Fibroblast of skin of scalp (primary cell): ENCODE results near the gene IGSF9.

Source experiments
- DNase-seq: peaks from one replicate; pipeline ENCODE4 v3.0.0-alpha.2; 2013

IGSF9 gene

DNA sequence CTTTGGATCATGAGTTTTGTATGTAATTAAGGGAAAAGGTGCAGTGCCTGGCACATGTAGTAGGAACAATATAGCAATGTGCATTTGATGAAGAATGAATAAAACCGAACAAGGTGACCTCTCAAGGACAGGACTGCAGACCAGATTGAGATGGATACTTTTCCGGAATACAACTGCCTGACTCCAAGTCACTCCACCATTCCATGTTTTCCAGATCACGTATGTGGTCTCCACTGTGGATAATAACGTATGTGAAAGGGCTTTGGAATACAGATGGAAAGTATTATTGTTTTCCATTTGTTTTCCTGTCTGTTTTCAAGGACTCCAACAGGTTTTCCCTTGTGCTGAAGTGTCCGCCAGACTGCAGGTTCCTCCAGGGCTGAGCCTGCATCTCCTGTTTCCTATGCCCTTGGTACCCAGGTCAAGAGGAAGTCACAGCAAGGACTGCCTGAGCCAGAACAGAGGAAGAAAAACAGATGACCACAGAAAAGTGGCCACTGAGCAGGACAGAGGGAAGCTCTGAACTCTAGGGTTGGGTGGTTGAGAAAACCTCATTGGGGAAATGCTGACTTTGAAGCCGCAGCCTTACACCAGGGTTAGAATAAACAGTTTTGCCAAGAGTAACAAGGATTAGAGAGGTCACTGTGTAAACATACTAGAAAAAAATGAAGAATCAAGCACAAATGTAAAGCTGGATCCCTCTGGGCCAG, 49.4 kb downstream of the IGSF9 start:
- no peak for DNase-seq

GRCh38 chr1:159895286-159895685, 50.1 kb downstream of the IGSF9 start:
- no peak for DNase-seq

DNA sequence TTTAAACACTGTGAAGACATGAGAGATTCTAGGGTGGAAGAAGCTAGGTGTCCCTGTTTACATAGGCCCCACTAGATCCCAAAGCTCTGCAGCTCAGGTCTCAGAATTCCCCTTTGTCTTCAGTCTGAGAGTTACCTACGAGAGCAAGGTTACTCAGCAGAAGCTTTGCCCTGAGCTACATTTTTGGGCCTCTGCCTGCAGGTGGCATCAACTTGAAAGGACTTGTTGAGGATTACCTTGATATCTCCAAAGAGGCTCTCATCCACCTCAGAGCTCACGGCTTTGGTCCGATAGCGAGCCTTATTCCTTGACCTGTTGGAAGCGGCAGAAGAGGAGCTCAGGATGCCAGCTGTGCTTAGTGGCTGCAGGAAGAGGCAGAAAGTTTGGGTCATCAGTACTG, 52.5 kb downstream of the IGSF9 start:
- DNase-seq: no peak

DNA sequence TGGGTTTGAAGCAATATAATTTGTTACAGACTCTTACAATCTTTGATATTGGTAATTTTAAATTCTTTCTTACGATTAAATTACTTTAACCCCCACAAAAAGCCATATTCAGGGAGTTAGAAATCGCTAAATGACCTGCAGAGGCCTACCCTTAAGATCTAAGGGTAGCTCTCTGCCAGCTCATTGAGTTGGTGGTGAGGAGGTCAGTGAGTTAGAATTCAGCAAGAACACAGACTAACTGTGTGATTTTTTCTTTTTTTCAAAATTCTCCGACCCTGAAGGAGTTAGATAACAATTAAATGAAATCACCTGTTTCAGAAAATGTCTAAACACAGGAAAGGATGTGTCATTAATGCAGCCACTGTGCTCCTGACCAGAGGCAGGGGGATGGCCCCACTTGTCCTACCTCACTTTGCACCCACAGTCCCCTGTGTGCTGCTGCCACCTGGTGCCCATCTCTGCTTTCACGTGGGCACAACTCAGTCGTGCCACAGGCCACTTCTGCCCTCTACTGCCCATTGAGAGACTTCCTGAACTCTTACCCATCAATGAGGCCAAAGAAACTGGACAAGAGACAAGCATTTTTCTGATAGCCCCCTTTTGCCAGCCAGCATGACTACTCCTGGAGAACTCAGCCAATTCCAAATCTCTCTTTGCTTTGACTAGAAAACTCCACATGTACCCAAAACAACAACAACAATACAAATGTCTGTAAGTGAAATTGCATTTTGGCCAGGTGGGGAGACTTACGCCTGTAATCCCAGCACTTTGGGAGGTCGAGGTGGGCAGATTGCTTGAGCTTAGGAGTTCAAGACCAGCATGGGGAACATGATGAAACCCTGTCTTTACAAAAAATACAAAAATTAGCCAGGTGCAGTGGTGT, 53.9 kb downstream of the IGSF9 start:
- DNase-seq: peak; percentile 89

- DNase-seq: no peak
Measured at GRCh38 chr1:159890390-159890789, 55.0 kb downstream of the IGSF9 start.

GRCh38 chr1:159889821-159890252, 55.6 kb downstream of the IGSF9 start:
- peak; percentile 92 for DNase-seq

DNA sequence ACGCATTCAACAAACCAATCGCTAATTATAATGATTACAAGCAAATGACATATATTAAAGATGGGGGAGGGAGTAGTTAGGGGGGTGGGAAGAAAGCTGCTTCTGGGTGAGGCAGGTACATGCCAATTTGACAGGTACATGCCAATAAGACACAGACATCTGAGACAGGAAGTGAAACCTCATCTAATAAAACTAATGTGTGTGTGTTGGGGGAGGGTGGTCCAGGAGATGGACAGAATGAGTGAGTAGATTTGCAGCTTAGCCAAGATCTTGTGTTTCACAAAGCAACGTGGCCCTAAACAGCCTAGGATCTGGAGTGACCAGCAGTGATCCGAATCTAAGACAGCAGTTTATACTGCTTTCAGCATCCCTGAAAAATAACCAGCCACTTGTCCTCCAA, 56.2 kb downstream of the IGSF9 start:
- DNase-seq: no peak

GRCh38 chr1:159884296-159884695, 61.1 kb downstream of the IGSF9 start:
- no peak for DNase-seq

GRCh38 chr1:159883134-159883533, 62.3 kb downstream of the IGSF9 start:
- DNase-seq: no peak

- no peak for DNase-seq
Measured at GRCh38 chr1:159882527-159882862, 62.9 kb downstream of the IGSF9 start.

DNA sequence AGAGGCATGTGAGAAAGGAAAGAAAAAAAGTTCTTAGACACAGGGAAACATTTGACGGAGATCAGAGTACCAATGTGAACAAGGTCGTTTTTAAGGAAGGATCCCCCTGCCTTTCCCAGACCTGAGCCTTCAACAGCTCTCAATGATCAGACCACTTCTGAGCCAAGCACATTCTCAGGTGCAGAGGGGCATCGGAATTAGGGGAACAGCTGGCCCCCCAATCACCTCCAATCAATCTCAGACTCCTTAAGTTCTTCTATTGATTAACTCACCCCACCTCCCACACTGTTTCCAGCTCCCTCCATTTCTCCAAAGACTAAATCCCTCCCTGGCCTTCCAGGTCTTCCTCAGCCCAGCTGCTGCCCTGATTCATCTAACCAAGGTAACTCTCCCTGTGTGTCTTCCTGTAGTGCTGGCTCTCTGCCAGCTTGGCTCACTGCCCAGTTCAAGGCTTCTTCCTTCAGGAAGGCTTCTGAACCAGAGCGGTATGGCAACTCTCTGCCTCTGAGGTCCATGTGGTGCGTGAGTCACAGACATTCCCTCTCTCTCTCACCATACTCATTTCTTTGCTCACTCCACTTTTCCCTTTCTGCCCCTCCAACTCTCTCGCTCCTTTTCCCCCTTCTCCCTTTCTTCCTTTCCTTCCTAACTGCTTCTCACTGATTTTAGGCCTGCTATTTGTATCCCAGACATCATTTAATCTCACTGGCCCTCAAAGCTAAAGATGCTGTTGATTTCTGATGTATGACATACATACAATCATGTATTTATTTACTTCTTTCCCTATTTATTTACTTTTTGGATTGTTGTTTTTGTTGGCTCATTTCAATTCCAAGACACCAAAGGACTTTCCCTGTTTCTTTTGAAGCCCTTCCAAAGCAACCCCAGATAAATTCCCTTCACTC, 63.5 kb downstream of the IGSF9 start:
- DNase-seq: peak; percentile 94

- no peak for DNase-seq
Measured at GRCh38 chr1:159880430-159880829, 65.0 kb downstream of the IGSF9 start.

DNA sequence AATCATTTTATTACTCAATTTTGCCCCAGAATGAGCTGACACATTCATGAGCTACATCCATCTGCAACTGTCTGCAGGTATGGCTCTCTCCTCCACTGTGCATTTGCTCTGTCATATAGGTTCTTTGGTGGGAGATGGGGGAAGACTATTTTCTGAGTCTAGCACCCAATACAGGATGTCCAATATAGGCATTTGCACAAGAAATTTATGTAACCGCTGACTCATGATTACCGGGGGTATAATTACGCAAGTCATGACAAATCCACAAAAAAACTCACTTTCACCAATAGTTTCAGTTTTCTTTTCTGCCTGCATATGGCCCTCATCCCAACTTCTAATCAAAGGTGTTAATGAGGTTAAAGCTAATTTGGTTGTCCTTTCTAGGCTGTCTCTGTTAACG, 65.4 kb downstream of the IGSF9 start:
- DNase-seq: peak; percentile 69

- no peak for DNase-seq
Measured at GRCh38 chr1:159879136-159879535, 66.3 kb downstream of the IGSF9 start.

GRCh38 chr1:159877695-159878444, 67.5 kb downstream of the IGSF9 start:
- DNase-seq: no peak
